ENCODE data around the gene TMEM53.

DNA sequence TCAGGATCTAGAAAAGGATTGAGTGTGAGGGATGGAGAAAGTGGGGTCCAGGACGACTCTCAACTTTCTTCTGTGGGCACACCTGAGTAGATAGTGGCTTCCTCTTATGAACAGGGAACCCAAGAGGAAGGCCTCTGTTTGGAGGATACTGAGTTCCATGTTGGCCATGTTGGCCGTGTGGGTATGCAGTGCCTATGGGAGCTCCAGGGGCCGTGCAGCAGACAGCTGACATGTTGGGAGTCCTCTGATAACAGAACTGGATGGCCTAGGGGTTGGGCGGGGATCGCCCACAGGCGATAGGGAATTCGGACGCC, 43.0 kb downstream of the TMEM53 start:
- TF ChIP-seq POLR2AphosphoS5 (IDR thresholded peaks at IDR 0.05; ENCODE audit: low read depth, low read length) (no peak), POLR2A (IDR thresholded peaks at IDR 0.05; ENCODE audit: low read depth, low read length) (no peak)
